GM21526 (cell line): ENCODE measurements around the gene ULBP3.
"Not testable (repeated sequence)": the region's sequence is repeated elsewhere in the genome, so short reads cannot be mapped to it uniquely, and the experiment has no call there.

Source experiments
- ATAC-seq: cut with Tn5 transposase; IDR thresholded peaks from one replicate; pipeline ENCODE4 v1.9.1; 2021; ENCODE audit warnings: moderate library complexity; ENCODE audit not compliant: unreplicated experiment, low FRiP score

The ULBP3 gene

DNA sequence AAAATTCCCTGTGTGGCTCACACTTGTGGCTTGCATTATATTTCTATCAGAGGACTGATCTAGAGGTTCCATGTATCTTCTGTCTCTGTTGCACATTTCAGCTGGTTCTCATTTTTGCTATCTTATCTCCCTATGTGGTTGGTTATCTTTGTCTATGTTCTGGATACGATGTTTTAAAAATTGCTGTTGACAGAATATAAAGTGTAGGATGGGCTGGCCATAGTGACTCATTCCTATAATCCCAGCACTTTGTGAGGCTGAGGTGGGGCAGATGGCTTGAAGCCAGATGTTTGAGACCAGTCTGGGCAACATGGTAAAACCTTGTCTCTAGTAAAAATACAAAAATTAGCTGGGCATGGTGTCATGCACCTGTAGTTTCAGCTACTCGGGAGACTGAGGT is 9.9 kb upstream of the ULBP3 start:
- no peak for ATAC-seq

DNA sequence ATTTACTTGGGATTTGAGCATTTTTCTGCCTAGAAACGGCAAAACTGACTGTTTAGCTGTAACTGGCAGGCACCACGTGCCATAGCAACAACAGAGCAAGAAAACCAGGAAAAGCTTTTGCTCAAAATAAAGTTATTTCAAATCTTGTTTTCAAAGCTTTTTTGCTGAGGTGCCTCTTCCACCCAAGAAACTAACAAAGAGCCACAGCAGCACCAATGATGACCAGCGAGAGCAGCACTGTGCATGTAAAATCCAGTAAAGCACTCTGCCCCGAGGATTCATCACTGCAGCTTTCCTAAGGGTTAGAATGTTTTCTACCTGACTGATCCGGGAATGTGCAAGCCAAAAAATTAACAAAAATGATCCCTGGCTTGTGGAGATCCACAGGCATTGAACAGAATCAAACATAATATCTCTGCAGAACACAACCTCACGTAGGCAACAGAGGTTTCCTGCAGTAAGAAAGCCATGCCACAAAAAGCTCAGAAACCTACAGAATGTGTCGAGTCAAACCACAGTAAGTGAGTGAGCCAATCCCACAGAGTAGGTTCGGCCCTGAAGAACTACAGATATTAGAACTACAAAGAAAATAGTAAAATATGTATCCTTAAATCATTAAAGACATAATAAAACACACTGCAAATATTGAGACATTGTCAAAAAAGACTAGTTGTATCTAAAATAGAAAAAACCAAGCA is 7.4 kb upstream of the ULBP3 start:
- no peak for ATAC-seq

DNA sequence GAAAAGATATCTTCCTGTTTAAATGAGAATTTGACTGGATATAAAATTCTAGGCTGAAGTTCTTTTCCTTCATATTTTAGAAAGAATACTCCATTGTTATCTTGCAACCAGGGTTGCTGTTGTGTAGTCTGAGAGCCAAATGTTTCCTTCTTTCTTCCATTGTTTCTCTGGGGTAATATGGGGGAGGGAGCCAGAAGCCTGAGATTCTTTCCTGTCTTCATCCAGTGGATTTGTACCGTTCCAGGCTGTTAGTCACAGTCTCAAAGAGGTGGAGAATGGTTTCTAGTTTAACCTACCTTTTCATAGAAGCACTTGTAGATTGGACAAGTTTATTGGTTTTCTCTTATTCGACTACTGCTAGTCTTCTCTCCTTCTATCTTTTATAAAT is 6.1 kb upstream of the ULBP3 start:
- no peak for ATAC-seq

DNA sequence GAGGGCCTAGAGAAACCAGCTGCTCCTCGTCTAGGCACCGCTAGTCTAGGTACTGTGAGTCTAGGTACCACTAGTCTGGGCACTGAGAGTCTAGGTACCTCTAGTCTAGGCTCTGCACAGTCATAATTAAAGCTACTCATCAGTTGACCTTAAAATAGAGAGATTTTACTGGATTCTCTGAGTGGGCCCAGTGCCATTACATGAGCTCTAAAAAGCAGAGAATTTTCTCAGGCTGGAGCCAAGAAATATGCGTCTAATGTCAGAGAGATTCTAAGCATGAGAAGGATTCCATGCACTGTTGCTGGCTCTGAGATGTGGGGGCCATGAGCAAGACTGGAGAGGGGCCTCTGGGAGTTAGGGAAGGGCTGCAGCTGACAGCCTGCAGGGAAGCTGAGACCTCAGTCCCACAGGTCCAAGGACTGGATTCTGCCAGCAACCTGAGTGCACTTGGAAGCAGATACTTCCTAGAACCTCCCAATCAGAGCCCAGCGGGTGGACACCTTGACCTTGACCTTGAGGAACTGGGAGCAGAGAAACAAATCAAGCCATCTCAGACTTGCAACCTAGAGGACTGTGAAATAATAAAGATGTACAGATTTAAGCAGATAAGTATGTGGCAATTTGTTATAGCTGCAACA is 5.6 kb upstream of the ULBP3 start:
- not testable (repeated sequence) for ATAC-seq

DNA sequence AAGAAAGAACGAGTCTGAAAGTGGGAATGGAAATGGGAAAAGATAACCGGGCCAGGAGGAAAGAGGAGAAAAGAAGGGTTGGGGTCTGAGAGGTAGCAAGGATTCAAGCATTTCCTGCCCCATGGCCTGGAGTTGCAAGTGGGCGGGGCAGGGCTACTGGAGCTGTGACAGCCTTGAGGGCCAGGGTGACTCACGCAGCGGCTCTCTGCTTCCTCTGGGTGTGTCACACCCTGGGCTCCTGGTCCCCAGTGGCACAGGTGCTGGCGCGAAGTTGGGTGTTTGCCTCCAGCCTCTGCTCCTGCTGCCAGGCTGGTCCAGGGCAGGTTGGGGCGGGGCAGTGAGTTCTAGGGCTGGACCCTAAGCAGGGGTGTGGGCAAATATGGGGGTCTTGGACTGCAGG is 3.3 kb upstream of the ULBP3 start:
- ATAC-seq = no peak

DNA sequence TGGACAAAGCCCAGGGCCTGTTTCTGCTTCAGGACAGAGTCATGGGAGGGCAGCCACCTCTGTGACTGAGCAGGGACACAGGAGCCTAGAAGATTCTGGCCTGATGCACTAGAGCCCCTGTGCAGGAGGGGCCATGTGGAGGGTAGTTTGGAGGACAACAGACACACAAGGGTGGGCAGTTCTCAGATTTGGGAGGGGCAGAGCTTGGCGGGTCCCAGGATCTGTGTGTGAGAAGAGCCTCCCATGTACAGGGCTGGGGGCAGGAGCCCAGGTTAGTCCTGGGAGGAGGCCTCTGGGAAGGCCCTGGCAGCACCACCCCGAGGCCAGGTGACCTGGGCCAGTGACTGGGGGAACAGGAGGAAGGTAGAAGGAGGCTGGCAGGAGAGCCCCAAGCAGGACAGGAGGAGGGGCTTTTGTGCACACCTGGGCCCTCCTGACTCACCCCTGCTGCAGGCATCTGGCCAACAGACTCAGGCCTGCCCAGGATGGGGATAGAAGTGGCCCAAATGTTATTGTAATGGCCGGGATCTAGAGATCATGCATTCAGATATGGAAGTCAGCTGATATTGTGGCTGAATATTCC is 1.4 kb upstream of the ULBP3 start:
- no peak for ATAC-seq

DNA sequence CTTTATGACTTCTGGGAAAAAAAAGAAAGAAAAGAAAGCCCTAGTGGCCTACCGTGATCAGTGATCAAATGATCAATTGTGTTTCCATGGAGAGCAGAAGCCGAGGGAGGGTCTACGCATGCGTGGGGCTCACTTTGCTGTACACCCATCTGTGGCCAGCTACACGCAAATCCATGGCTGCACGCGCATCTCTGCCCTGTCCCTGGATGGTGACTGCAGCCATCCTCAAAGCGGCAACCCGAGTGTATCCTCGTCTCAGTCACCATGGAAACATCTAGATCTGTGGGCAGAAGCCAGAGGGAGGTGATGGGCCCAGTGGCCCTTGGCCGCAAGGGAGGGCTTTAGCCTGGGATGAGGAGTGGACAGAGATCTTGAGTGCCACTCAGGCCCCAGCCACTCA is 785 bp upstream of the ULBP3 start:
- ATAC-seq = no peak

DNA sequence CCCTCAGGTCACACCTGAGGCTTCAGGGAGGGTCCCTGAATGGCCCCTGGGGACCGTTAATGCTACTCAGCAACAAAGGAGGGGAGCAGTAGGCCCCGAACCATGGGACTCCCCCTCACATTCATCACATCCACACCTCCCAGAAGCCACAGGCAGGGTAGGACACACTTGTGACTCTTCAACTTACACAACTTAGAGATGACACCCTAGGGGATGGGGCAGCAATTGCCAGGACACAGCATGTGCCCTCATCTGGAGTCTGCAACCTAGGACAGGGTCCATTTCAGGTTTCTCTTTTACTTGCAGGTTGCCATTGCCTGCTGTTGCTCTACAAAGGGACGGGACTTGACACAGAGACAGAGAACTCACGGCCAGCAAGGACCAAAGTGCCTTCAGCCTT is 770 bp downstream of the ULBP3 start:
- ATAC-seq = no peak

DNA sequence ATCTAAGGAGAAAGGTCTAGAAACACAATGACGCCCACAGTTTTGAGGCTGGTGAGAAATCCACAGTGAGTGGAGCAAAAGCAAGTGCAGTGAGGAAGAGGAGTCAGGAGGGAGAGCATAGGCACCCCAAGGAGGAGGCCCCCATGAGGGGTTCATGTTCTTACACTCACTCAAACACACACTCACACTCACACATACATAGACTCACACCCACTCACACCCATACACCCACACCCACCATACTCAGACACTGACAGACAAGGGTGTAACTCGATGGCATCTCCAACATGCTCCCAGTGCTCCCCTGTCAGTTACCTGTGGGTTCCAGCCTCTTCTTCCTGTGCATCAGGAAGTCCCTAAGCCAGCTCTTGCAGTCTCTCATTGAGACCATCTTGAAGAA is 3.8 kb downstream of the ULBP3 start:
- no peak for ATAC-seq

DNA sequence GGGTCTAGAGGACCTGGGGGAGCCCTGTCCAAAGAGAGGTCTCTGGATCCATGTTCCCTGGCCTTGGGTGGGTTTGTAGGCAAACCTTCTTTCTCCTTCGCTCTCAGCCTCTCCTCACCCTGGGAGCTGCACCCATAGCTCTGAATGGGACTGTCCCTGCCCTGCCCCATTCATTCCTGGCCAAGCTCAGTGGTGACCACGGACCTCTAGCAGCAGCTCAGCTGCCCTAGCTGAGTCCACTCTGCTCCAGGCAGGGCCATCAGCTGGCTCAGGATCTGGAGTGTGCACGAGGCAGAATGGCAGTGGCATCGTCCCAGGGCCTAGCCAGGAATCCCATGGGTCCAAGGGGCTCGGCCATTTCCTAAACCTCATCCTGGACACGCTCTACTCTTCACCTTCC is 5.3 kb downstream of the ULBP3 start:
- no peak for ATAC-seq

DNA sequence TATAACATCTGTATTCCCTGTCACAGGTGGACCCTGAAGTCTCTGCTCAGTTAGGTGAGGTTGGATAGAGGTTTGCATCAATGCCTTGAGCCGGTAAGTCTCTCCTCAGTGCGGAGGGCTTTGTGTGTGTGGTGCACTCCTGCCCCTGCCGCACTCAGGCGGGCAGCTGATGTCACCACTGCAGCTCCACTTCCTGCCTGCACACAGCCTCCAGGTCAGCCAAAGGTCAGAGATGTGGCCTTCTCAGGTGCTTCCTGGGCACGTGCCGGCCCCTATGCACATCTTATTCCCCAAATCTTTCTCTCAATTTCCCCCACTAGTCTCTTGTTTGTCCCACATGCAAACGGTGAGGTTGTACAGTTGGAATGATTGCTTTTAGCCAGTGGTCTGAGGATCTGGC is 8.9 kb downstream of the ULBP3 start:
- not testable (repeated sequence) for ATAC-seq

DNA sequence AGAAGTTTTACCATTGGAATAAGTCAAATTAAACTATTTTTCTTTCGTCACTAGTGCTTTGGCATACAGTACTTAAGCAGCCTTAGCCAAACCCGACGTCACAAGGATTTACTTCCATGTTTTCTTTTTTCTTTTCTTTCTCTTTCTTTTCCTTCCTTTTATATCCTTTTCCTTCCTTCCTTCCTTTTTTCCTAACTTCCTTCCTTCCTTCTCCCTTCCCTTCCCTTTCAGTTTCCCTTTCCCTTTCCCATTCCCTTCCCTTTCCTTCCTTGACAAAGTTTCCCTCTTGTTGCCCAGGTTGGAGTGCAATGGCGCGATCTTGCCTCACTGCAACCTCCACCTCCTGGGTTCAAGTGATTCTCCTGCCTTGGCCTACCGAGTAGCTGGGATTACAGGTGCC is 9.9 kb downstream of the ULBP3 start:
- no peak for ATAC-seq

DNA sequence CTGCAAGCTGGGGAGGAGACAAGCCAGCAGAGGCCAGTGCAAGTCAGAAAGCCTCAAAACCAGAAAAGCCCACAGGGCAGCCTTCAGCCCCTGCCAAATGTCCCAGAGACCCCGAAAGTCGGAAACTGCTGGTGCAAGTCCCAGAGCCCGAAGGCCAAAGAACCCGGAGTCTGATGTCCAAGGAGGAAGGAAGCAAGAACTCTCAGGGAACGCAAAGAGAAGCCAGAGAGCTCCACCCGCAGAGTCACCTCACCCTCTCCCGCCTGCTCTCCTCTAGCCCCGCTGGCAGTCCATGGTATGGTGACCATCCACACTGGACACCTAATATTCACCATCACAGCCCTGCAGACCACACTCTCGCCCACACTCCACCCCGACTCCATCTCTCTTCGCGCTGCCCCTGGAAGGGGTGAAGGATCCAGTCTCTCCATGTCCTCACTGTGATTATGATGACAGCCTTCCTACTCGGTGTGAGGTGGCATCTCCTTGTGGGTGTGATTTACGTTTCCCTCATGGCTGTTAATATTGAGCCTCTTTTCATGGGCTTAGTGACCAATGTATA is 10.6 kb downstream of the ULBP3 start:
- ATAC-seq = no peak

DNA sequence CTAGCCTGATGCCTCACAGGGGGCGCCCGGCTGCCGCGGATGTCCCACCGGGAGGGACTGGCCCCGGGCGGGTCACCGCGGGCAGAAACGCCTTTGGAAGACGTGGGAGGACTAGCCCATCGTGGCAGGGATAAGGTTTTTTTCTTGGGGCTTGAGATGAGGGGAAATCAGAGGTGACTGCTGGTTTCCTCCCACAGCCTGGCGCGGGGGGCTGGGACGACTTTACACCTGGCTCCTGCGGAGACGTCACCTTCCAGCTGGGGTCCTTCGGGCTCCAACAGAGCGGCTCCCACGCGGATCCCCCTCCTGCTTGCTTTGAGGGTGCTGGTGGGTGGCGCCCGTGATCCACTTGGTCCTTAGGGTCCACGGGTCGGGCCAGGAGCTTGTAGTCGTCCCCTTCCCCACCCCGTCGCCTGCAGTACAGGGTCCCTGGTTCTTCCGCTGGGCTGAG is 11.4 kb downstream of the ULBP3 start:
- ATAC-seq = no peak

DNA sequence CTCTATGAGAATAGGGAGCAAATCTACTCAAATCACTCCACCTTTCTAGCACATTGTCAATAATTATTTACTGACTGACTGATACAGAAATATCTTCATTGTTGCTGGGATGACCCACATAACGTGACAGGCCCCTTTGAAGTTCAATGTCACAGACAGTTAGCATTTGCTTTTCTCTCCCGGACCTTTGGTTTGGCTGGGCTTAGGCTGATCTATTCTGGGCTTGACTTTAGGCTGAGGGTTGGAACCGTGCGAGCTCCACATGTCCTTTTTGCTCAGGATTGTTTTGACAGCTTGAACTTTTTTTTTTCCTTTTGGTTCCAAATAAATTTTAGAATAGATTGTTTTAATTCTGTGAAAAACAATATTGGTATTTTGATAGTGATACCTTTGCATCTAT is 12.0 kb downstream of the ULBP3 start:
- ATAC-seq = no peak

DNA sequence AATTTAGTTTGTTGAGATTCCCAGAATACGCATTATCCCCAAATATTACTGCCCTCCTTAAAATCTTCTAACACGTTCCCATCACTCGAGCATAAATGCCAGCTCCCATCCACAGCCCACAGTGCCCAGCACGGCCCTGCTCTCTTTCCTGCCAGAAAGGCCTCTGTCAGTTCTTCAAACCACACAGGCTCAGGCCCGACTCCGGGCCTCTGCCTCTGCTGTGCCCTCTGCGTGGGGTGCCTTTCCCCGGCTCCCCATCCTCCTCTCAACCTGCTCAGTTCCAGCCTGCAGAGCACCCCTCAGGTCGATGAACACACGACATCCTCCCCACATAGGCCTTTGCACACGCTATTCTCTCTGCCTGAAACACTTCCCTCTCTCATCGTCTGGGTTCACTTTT is 12.8 kb downstream of the ULBP3 start:
- ATAC-seq = no peak

DNA sequence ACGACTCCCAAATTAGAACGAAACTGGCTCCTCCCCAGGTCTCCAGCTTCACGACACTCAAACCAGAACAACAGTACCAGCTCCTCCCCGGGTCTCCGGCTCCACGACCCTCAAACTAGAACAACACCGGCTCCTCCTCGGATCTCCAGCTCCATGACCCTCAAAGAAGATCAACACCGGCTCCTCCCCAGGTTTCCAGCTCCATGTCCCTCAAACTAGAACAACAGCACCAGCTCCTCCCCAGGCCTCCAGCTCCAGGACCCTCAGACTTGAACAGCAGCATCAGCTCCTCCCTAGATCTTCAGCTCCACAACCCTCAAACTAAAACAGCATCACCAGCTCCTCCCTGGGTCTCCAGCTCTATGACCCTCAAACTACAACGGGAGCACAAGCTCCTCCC is 13.8 kb downstream of the ULBP3 start:
- no peak for ATAC-seq

DNA sequence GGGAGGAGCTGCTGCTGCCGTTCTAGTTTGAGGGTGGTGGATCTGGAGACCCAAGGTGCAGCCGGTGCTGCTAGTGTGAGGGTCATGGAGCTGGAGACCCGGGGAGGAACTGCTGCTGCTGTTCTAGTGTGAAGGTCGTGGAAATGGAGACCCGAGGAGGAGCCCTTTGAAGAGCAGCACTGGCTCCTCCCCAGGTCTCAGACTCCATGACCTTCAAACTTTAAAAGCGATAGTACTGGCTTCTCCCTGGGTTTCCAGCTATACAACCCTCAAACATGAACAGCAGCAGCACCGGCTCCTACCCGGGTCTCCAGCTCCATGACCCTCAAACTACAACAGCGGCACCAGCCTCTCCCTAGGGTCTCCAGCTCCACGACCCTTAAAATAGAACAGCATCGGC is 15.5 kb downstream of the ULBP3 start:
- no peak for ATAC-seq

DNA sequence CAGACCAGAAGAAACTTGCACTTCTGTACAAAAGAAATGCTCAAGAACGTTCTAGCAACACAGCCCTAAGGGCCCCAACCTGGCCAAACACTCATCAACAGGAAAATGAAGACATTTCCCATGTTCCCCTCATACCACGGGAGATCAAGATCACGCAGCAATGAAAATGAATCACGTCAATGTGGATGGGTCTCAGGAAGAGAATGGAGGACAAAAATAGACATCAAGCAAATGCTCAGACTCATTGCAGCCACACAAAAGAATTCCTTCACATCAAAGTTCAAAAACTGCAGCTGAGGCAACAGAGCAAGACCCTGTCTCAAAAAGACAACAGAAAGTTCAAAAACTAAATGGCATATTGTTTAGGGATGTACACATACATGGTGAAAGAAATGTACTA is 18.1 kb downstream of the ULBP3 start:
- no peak for ATAC-seq

DNA sequence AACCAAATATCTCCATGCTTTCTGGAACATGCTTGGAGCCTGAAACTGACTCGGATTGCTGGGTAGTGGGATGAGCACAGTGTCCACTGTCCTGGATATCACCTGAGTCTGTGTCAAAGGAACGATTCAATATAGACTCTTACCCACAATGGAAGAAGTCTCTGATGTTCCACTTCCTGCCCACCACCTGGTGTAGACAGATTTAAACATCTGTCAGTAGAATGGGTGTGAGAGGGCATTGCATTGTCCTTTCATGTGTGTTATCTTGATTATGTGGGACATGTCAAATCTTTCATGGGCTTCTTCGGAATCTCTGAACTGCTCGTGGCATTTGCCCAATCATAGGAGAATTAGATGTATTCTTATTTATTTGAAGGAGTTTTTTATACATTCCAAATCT is 20.8 kb downstream of the ULBP3 start:
- no peak for ATAC-seq

DNA sequence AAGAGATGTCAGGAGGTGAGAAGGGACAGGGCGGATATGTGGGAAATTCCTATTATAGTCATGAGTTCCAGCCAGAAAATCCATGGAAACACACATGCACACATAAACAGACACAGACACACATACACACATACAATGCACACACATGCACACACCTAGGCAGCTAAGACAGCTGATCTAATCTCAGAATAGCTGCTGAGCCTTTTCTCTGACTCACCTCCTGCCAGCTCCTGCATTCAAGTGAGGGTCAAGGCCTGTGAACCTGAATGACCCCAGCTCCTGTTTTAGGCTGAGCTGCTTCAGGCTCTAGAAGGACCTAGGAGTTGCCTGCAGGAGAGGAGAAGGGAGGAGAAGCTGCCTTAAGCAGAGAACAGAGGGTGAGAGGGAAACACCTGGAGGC is 22.0 kb downstream of the ULBP3 start:
- no peak for ATAC-seq

DNA sequence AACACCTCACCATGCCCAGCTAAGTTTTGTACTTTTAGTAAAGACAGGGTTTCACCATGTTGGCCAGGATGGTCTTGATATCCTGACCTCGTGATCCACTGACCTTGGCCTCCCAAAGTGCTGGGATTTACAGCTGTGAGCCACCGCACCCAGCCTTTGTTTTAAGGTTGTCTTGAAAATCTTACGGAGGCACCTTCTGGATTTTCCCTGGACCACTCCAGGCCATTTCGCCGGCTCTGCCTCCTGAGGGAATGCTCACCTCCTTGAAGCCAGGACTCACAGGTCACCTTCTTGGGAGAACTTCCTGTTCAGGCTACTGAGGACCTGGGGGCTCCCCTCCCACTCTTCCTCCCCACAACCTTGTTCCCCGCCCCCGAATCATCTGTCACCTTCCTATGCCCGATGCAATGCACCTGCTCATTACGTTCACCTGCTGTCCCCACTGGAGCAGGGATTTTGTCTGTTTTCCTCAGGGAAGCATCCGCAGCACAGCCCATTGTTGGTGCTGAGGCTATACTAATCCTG is 24.2 kb downstream of the ULBP3 start:
- no peak for ATAC-seq
